GM12873 (cell line): ENCODE measurements around the gene CRAMP1.

ENCODE experiments used
- CTCF ChIP-seq: IDR thresholded peaks from 2 replicates; pipeline ENCODE4 v1.5.1; 2012; ENCODE audit warnings: low read depth, mild to moderate bottlenecking, moderate library complexity, low read length, control low read depth; ENCODE audit not compliant: insufficient read depth; ENCODE audit errors: missing control alignments

The CRAMP1 gene

GRCh38 chr16:1613211-1613622 lies 1.1 kb downstream of the CRAMP1 start:
- no peak for TF ChIP-seq CTCF

GRCh38 chr16:1613728-1614455 lies 1.7 kb downstream of the CRAMP1 start:
- no peak for TF ChIP-seq CTCF

- no peak for TF ChIP-seq CTCF
Observed at GRCh38 chr16:1614456-1615102, 2.4 kb downstream of the CRAMP1 start.

GRCh38 chr16:1615761-1616160 lies 3.6 kb downstream of the CRAMP1 start:
- no peak for TF ChIP-seq CTCF

- no peak for TF ChIP-seq CTCF
Observed at GRCh38 chr16:1619976-1620375, 7.8 kb downstream of the CRAMP1 start.

- no peak for TF ChIP-seq CTCF
Observed at GRCh38 chr16:1620391-1620790, 8.2 kb downstream of the CRAMP1 start.

- TF ChIP-seq CTCF, result no peak
Observed at GRCh38 chr16:1621851-1622250, 9.7 kb downstream of the CRAMP1 start.
